ENCODE data around the gene DPH6.
A peak's percentile ranks its signal among the peaks of the same experiment; 100 is the strongest.
"Not testable (repeated sequence)": the region's sequence is repeated elsewhere in the genome, so short reads cannot be mapped to it uniquely, and the experiment has no call there.

Gene DPH6

DNA sequence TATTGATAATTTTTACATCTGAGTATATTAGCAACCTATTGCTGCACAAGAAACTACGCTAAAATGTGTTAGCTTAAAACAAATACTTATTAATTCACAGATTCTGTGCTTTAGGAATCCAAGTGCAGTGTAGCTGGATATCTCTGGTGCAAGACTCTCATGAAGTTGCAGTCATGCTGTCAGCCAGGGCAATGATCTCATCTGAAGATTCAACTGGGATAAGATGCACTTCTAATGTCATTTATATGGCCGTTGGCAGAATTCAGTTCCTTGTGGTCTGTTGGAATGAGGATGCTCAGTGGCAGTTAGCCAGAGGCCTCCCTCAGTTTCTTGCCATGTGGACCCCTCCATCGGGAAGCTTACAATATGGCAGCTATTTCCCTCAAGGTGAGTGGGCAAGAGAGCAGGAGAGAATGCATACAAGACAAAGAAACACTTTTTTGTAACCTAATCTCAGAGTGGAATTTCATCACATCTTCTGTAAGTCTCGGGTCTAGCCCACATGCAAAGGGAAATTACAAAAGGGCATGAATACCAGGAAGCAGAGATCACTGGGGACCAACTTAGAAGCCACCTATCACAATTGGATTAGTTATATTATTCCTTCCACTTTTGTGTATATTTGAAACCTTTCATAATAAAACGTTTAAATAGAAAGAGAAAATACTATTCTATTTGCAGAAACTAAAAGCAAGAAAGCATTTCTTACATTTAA lies 61.6 kb downstream of the DPH6 start:
- no peak for DNase-seq

GRCh38 chr15:35481992-35482391 lies 64.0 kb downstream of the DPH6 start:
- DNase-seq: peak in 1 of 2 experiments; percentile 60

DNA sequence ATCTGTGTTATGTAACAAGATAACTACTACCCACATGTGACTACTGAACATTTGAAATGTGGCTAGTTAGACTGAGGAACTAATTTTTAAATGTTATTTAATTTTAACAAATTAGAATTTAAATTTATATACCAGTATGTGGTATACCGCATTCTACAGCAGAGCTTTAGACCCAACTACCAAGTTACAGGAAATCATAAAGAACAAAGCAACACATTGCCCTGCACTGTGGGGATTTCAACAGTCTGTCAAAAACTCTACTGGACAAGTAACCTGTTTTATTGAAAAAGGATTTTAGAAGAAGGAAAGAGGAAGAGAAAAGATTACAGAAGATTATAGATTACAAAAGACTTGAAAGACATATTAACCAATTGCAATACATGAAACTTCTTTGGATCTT lies 64.9 kb downstream of the DPH6 start:
- no peak for DNase-seq

DNA sequence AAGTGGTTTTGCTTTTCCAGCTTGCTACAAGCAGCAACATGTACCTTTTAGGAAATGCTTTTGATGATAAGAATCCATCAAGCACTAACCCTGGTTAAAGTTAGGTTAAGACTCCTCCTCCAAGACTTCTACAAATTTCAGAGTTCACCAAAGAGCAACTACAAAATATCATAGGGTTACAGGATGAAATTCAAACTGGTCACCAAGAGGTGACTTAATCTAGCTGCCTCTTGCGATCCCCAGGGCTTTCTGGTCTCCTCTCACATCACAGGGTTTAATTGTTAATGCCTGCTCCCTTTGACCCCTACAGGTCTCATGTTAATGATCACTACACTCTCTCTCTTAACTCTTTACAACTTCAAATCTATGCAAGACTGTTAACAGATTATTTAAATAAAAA lies 66.5 kb downstream of the DPH6 start:
- no peak for DNase-seq

- no peak for DNase-seq
Observed at GRCh38 chr15:35477312-35478262, 68.4 kb downstream of the DPH6 start.

- DNase-seq: no peak
Observed at GRCh38 chr15:35471024-35471423, 74.9 kb downstream of the DPH6 start.

GRCh38 chr15:35470441-35470840 lies 75.5 kb downstream of the DPH6 start:
- no peak for DNase-seq

GRCh38 chr15:35466476-35466875 lies 79.5 kb downstream of the DPH6 start:
- no peak for DNase-seq

DNA sequence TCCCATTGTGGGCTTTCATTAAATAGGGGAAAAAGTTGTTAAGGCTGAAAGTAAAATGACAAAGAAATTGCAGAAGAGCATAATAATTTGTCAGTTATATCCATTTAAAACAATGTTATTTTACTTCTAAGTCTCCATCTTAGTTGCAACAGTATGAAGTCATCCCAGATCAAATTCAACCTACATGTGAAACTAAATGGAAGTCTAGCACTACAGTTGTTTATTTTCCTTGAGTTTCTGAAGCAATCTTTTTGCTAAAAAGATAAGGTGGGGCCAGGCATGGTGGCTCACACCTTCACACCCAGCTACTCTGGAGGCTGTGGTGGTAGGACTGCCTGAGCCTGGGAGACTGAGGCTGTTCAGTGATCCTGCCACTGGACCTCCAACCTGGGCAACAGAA lies 80.2 kb downstream of the DPH6 start:
- no peak for DNase-seq

DNA sequence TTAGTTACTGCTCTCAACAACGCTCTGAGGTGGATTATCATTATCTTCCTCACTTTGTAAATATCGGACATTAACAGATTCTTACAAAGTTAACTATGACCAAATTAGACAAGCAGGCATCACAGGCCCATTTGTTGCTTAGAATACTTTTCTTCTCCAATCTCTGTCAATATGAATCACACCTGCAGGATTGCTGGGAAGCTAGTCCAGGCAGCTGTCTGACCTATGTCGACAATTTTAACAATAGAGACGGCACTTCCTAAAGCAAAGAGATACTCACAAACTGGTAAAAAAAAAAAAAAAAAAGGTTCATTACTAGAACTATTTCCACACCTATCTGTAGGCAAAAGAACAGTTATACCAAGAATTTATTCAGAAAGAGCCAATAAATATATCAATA lies 85.3 kb downstream of the DPH6 start:
- DNase-seq: no peak

GRCh38 chr15:35458176-35458856 lies 87.6 kb downstream of the DPH6 start:
- DNase-seq: no peak

- no peak for DNase-seq
Observed at GRCh38 chr15:35455201-35455600, 90.8 kb downstream of the DPH6 start.

DNA sequence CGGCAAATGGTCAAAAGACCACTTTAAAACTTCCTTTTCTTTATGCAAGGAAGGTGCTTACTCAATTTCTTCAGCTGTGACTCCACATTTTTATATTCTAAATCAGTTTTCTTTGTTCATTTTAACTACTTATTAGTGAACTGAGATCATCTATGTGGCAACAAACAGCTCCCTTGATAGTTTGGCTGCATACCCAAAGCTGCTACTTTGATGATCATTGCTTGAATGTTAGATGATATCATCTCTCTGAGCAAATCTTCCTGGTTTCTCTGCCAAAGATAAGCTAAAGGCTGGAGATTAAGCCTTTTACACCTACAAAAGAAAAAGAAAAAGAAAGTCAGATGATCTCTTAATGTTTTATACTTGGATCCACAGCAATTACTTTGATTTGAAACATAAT lies 95.5 kb downstream of the DPH6 start:
- no peak for DNase-seq

DNA sequence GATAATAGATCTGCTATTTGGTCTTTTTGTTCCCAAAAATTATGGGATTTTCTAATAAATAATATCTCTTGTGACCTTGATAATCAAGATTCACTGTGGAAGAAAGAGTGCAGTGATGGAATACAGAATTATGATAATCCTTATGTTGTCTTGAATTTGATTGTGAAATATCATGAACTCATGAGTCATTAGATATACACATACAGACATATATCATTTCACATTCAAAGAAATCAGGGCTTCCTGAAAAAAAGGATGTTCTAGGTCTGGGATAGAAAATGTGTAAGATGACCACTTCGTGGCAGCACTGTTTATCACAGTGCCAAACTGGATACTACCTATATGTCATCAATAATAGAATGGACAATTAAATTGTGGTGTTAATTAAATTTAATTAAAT lies 97.7 kb downstream of the DPH6 start:
- no peak for DNase-seq

DNA sequence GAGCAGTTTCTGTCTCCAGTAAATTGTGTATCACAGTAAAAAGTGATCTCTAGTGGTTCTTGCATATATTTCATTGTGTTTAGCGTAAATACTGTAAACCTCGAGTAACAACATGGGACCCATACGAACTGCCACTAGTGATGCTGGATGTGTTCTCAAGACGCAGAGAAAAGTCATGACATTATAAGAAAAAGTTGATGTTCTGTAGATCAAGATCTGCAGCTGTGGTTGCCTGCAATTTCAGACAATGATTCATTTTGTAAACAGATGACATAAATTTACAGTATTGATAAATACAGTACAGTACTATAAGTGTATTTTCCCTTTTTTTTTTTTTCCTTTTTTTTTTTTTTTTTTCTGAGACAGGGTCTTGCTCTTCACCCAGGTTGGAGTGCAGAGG lies 100.1 kb downstream of the DPH6 start:
- DNase-seq: no peak

- DNase-seq: peak in 1 of 2 experiments; percentile 28
Observed at GRCh38 chr15:35444557-35445204, 101.3 kb downstream of the DPH6 start.

- no peak for DNase-seq
Observed at GRCh38 chr15:35443376-35443775, 102.6 kb downstream of the DPH6 start.

GRCh38 chr15:35442742-35443141 lies 103.2 kb downstream of the DPH6 start:
- DNase-seq: no peak

- not testable (repeated sequence) for DNase-seq
Observed at GRCh38 chr15:35441279-35441678, 104.7 kb downstream of the DPH6 start.

DNA sequence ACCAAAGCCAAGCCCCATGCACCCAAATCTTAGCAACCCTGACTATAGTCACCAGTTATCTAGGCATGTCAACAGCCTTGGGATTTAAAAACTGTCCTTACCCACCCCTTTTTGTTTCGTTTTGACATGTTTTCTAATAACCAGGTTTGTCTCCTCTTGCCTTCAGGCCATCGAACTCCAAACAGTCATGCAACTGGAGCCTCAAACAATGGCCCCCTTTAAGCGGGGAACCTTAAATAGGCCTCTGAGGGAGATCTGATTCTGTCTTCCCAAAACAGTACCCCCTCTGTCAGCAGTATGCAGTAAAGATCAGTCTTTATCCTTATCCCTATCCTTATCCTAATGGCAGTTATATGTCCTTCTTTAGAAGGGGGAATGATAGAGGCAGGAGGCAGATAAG lies 105.7 kb downstream of the DPH6 start:
- DNase-seq: no peak

- no peak for DNase-seq
Observed at GRCh38 chr15:35439291-35439690, 106.7 kb downstream of the DPH6 start.

GRCh38 chr15:35437157-35437556 lies 108.8 kb downstream of the DPH6 start:
- DNase-seq: no peak

DNA sequence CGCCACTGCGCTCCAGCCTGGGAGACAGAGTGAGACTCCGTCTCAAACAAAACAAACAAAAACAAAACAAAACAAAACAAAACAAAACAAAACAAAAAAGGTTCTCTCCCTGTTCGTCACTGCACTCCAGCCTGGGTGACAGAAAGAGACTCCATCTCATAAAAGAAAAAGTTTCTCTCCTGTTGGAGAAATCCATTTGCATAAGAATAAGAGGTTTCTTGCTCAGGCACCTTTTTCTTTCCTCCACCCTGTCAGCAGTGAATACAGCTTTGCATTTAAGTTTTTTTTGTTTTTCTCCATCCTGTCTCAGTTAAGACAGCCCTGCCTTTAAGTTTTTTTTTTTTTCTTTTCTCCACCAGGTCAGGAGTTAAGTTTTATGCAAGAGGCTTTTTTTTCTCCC lies 109.5 kb downstream of the DPH6 start:
- DNase-seq: no peak

Measured in SW 1271 (cell line).